Activated T-cell treated with anti-CD3 and anti-CD28 coated beads for 48 hours (primary cell): ENCODE measurements around the gene OSTN.

ENCODE experiments used
- DNase-seq: peaks from one replicate; pipeline ENCODE4 v3.0.0-alpha.2; 2020; ENCODE audit warnings: low read depth

OSTN gene

GRCh38 chr3:191314109-191314728 lies 115.2 kb downstream of the OSTN start:
- DNase-seq: no peak
